Measurements from ENCODE around the gene CTCFL. TPM values are rescaled to one million over a fixed set of nuclear protein-coding genes. Genes with fewer than 3 reads are reported as not detected.
A peak's percentile ranks its signal among the peaks of the same experiment; 100 is the strongest.
"Not testable (repeated sequence)": the region's sequence is repeated elsewhere in the genome, so short reads cannot be mapped to it uniquely, and the experiment has no call there.

Gene CTCFL
- total RNA-seq, 1 donor from 2014 or later, result 0.12 TPM

DNA sequence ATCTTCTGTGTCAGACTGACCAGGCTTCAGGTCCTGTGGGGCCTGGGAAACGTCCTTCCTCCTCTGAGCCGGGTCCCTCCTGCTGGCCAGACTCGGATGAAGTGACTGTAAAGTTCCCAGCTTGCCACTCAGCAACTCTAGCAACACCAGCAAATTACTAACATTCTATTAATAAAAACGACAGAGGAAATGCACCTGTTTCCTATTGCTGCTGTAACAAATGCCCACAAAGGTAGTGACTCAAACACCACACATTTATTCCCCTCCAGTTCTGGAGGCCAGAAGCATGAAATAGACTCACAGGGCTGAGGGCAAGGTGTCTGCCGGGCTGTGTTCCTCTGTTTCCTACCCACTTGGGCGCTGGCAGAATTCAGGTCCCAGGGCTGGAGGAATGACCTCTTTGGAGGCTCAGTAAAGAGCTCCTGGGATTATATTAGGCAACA is 48.8 kb downstream of the CTCFL start:
- TF ChIP-seq, protein P1, sequence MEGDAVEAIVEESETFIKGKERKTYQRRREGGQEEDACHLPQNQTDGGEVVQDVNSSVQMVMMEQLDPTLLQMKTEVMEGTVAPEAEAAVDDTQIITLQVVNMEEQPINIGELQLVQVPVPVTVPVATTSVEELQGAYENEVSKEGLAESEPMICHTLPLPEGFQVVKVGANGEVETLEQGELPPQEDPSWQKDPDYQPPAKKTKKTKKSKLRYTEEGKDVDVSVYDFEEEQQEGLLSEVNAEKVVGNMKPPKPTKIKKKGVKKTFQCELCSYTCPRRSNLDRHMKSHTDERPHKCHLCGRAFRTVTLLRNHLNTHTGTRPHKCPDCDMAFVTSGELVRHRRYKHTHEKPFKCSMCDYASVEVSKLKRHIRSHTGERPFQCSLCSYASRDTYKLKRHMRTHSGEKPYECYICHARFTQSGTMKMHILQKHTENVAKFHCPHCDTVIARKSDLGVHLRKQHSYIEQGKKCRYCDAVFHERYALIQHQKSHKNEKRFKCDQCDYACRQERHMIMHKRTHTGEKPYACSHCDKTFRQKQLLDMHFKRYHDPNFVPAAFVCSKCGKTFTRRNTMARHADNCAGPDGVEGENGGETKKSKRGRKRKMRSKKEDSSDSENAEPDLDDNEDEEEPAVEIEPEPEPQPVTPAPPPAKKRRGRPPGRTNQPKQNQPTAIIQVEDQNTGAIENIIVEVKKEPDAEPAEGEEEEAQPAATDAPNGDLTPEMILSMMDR (conservative IDR thresholded peaks at IDR 0.05; ENCODE audit: low read depth, low read length), result no peak
- DNase-seq (ENCODE audit: low read depth), result no peak
- no peak overlapping the region for H3K4me3 ChIP-seq (ENCODE audit: low read depth, low read length)

DNA sequence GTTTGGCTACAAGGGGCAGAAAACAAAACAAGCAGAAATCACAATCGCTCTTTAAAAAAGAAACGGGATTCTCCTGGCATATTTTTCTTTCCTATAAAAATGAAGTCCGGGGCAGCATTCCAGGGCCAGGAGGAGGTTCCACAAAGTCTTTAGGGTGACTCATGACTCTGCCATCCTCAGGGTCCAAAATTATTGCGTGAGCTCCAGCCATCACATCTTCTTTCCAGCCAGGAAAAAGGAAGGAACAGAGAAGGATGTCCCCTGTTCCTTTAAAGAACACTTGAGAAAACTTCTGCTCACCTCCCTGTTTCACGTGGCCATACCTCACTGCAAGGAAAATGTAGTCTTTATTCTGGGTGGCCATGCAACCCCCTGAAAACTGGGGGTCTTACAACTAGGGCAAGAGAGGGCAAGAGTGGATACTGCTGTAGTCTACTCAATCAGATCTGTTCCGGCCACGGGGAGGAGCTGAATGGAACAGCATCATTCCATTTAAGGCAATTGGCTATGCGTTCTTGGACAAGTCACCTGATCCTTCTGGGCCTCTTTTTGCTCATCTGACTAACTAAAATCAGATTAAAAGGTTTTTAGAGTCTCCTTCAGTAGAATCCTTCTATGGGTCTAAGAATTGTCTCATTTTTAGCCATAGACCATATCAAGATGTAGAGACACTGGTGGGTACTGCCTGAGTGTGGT is 49.4 kb downstream of the CTCFL start:
- DNase-seq (ENCODE audit: low read depth), result no peak
- no peak overlapping the region for H3K4me3 ChIP-seq (ENCODE audit: low read depth, low read length)
- TF ChIP-seq, protein P1 (conservative IDR thresholded peaks at IDR 0.05; ENCODE audit: low read depth, low read length), result no peak

- DNase-seq (ENCODE audit: low read depth), result no peak
- no peak overlapping the region for H3K4me3 ChIP-seq (ENCODE audit: low read depth, low read length)
- TF ChIP-seq, protein P1 (conservative IDR thresholded peaks at IDR 0.05; ENCODE audit: low read depth, low read length), result no peak
These were observed 50.1 kb downstream of the CTCFL start for GRCh38 chr20:57474816-57475215.

DNA sequence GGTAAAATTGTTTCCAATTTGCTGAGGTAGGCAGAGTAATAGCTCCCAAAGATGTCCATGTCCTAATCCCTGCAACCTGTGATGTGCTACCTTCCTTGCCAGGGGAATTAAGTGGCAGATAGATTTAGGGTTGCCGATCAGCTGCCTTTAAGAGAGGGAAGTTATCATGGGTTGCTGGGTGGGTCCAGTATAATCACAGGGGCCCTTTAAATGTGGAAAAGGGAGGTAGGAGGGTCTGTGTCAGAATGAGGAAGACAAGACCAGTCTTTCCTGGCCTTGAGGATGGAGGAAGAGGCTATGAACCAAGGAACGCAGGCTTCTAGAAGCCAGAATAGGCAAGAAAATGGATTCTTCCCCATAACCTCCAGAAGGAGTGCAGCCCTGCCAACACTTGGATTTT is 50.7 kb downstream of the CTCFL start:
- TF ChIP-seq, protein P1 (conservative IDR thresholded peaks at IDR 0.05; ENCODE audit: low read depth, low read length), result no peak
- DNase-seq (ENCODE audit: low read depth), result no peak

DNA sequence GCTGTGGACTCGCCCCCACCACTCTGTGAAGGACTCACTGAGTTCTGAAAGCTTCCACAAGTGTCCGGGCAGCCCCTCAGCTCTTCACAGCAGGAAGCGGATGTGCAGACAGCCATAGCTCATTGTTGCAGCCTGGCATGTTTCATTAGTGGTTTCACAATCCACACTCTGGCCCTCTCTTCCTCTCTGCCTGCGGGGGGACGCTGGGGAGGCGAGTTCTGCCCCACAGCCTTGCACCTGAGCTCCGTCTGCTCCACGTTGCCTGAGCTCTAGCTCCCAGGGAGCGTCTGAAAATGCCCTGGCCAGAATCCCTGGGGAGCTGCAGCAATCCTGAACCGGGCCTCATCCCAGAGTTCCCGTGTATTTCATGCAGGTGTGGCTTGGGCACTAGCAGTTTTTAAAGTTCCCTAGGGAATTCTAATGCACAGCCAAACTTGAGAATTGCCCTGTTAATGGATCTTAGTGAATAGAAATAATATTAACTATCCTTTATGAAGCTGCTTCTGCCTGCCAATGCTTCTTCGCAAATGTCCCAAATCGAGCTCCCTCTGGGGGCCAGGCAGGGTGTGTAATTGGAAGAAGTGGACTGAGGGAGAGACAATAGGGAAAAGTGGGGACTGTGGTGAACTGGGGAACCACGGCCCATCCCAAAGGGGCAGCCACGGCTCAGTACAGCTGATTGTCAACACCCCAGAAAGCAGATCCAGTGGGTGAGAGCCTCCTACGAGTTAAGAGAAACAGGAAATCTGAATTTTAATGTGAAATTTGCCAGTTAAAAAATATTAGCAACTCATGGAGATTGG is 51.5 kb downstream of the CTCFL start:
- DNase-seq (ENCODE audit: low read depth), result no peak
- no peak overlapping the region for H3K4me3 ChIP-seq (ENCODE audit: low read depth, low read length)
- TF ChIP-seq, protein P1 (conservative IDR thresholded peaks at IDR 0.05; ENCODE audit: low read depth, low read length), result peak; percentile 25

More for the DNA sequence above, 50.7 kb downstream of the CTCFL start:
- no peak overlapping the region for H3K4me3 ChIP-seq (ENCODE audit: low read depth, low read length)

- H3K4me3 ChIP-seq (ENCODE audit: low read depth, low read length); DNase-seq (ENCODE audit: low read depth): not testable (repeated sequence)
These were observed 52.5 kb downstream of the CTCFL start for GRCh38 chr20:57472474-57472873.

DNA sequence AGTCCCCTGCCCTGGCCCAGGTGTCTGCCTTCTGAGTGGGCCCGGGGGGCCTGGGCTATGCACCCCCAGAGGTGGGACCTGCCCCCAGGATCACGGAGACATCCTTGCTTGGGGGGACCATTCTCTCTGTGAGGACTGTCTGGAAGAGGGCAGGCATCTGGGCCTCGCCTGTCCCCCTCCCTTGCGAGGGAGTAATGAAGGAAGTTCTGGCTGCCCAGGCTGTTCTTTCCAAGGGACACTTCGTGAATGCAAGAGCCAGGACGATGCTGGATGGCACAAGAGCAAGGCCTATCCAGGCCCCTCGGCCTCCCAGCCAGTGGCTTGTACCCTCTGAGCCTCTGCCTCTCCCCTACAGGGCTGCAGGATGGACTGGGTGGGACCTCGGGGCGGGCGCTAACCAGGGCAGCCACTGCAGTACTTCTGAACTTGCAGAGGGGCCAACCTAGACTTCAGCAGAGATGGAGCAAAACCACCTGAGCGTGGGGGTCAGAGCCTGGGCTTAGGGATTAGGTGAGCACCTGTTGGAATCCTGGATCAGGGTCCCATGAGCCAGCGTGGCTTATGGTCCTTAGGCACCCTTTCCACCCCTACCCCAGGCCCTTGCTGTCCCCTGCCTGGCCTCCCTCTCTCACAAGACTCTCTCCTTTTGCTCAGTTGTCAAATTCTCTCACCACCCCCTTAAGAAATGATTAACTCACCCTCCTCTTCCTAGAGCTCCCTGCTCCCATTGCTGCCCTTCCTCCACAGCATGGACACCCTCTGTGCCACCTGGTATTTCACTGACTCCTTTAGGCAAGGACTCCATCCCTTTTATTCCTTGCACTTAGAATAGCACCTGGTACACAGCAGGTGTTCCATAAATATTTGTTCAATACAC is 53.2 kb downstream of the CTCFL start:
- TF ChIP-seq, protein P1 (conservative IDR thresholded peaks at IDR 0.05; ENCODE audit: low read depth, low read length), result no peak
- H3K4me3 ChIP-seq (ENCODE audit: low read depth, low read length), result no peak overlapping the region
- no peak for DNase-seq (ENCODE audit: low read depth)
